ENCODE results near the gene SPEG.

DNA sequence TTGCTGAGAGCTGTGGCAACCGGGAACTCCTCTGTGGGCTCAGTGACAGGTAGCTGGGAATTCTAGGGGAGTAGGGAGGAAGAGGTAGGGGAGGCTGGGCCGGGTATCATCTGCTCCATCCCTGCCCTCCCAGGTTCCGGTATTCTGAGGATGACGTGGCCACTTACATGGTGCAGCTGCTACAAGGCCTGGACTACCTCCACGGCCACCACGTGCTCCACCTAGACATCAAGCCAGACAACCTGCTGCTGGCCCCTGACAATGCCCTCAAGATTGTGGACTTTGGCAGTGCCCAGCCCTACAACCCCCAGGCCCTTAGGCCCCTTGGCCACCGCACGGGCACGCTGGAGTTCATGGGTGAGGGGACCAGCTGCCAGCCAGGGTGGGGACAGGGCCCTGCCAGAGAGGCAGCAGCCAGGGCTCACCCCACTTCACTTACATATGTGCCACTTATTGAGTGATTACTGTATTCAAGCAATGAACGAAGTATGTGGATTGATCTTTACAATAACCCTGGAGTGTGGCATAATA is 56.0 kb downstream of the SPEG start:
- TF ChIP-seq, protein P1, sequence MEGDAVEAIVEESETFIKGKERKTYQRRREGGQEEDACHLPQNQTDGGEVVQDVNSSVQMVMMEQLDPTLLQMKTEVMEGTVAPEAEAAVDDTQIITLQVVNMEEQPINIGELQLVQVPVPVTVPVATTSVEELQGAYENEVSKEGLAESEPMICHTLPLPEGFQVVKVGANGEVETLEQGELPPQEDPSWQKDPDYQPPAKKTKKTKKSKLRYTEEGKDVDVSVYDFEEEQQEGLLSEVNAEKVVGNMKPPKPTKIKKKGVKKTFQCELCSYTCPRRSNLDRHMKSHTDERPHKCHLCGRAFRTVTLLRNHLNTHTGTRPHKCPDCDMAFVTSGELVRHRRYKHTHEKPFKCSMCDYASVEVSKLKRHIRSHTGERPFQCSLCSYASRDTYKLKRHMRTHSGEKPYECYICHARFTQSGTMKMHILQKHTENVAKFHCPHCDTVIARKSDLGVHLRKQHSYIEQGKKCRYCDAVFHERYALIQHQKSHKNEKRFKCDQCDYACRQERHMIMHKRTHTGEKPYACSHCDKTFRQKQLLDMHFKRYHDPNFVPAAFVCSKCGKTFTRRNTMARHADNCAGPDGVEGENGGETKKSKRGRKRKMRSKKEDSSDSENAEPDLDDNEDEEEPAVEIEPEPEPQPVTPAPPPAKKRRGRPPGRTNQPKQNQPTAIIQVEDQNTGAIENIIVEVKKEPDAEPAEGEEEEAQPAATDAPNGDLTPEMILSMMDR (IDR thresholded peaks at IDR 0.05), result no peak
- TF ChIP-seq POLR2A (IDR thresholded peaks at IDR 0.05), result no peak

Data from right lobe of liver (tissue), 4 donors.